HL-60 (cell line): ENCODE measurements around the gene PMP22.

Source experiments
- POLR2AphosphoS5 ChIP-seq: IDR thresholded peaks from 2 replicates; pipeline ENCODE4 v1.6.1; 2012; ENCODE audit warnings: low read depth
- TF ChIP-seq, protein P1 (sequence below): IDR thresholded peaks from one replicate; pipeline ENCODE4 v1.5.1; 2011; ENCODE audit warnings: low read length, control low read depth, inconsistent platforms; ENCODE audit not compliant: insufficient read depth

DNA sequence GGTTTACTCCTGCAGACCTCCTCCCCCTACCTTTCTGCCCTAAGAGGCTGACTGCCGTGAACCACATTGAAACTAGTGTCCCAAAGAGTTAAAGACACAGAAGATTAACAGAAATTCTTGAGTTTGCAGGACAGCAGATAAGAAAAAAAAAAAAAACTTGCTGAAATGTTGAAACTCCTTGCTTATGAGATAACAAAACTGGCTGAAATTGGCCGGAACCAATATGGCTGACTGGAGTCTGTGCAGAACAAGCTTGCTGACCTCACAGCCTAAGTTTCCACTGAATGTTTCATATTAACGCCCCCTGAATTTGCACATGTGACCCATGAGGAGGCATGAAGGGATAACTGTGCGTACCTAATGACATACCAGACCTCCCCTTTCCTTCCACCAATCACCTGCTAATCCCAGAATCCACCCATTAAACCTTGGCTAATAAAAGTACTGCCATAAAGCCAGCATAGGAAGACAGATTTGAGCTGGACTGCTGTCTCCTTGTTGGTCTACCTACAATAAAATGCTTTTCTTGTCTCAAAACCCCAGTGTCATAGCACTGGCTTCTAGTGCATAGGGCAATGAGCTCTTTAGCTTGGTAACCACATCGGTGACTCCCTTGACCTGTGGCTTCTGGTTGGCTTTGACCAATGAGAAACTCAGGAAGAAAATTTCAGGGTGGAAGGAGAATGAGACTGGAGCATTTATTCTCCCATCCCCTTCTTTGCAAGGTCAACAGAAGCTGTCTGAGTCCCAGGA is 80.1 kb downstream of the PMP22 start:
- TF ChIP-seq, protein P1, sequence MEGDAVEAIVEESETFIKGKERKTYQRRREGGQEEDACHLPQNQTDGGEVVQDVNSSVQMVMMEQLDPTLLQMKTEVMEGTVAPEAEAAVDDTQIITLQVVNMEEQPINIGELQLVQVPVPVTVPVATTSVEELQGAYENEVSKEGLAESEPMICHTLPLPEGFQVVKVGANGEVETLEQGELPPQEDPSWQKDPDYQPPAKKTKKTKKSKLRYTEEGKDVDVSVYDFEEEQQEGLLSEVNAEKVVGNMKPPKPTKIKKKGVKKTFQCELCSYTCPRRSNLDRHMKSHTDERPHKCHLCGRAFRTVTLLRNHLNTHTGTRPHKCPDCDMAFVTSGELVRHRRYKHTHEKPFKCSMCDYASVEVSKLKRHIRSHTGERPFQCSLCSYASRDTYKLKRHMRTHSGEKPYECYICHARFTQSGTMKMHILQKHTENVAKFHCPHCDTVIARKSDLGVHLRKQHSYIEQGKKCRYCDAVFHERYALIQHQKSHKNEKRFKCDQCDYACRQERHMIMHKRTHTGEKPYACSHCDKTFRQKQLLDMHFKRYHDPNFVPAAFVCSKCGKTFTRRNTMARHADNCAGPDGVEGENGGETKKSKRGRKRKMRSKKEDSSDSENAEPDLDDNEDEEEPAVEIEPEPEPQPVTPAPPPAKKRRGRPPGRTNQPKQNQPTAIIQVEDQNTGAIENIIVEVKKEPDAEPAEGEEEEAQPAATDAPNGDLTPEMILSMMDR, result no peak
- TF ChIP-seq POLR2AphosphoS5, result no peak
